ENCODE data around the gene C13orf46. TPM values are rescaled to one million over a fixed set of nuclear protein-coding genes. Genes with fewer than 3 reads are reported as not detected.

The C13orf46 gene
- total and polyA plus RNA-seq, 2 experiments from 2014 or later, result 1.7 TPM; not detected in 1

GRCh38 chr13:113970810-113971470 lies 2.9 kb downstream of the C13orf46 start:
- peak; percentile 35 for DNase-seq
- WGBS, 2 experiments (ENCODE audit: low coverage in 1 of 2, low lambda C conversion rate in 2 of 2, missing lambda C conversion rate in 2 of 2), result 75 to 80% methylated on average over 19 of the region's 19 CpGs
- no peaks in the 10 kb centered on the region for H3K9me3 ChIP-seq (ENCODE audit: low read depth)
- H3K4me2 ChIP-seq (ENCODE audit: unreplicated experiment), result no peak overlapping the region
- H3F3A ChIP-seq (ENCODE audit: insufficient read depth), result no peaks in the 10 kb centered on the region
- H3K4me3 ChIP-seq, result no peak overlapping the region
- H3K27me3 ChIP-seq (replicated peaks; ENCODE audit: insufficient read depth), result no peaks in the 10 kb centered on the region
- TF ChIP-seq EZH2phosphoT487 (IDR thresholded peaks at IDR 0.05; ENCODE audit: insufficient read depth, low read depth), result no peak
- TF ChIP-seq EZH2 (IDR thresholded peaks at IDR 0.05; ENCODE audit: insufficient read depth, poor library complexity, severe bottlenecking), result no peak
- peaks cover 4% of the 10 kb centered on the region; the same call in 1 of the 2 replicates for H3K36me3 ChIP-seq (ENCODE audit: low read depth)
- no peaks in the 10 kb centered on the region for H3K79me2 ChIP-seq (ENCODE audit: insufficient read depth)
- no peak overlapping the region for H2AFZ ChIP-seq
- no peak overlapping the region for H3K9ac ChIP-seq
- no peaks in the 10 kb centered on the region; the same call in 1 of the 2 replicates for H3K9me2 ChIP-seq (ENCODE audit: insufficient read depth)
- 0 out of 2 replicates have a peak, but pooled peaks cover 6% of the 10 kb centered on the region for H3K4me1 ChIP-seq (ENCODE audit: insufficient read depth)
- H4K20me1 ChIP-seq (ENCODE audit: insufficient read depth), result no peaks in the 10 kb centered on the region
- in situ Hi-C loops (cut with MboI), result no loop called here
- H3K27ac ChIP-seq, result no peak overlapping the region

- Histone ChIP-seq H2AFZ (no peak overlapping the region), H3K4me3 (no peak overlapping the region), H3F3A (ENCODE audit: insufficient read depth) (no peaks in the 10 kb centered on the region), H3K4me1 (ENCODE audit: insufficient read depth) (0 out of 2 replicates have a peak, but pooled peaks cover 6% of the 10 kb centered on the region), H3K27ac (no peak overlapping the region), H3K36me3 (ENCODE audit: low read depth) (peaks cover 4% of the 10 kb centered on the region; the same call in 1 of the 2 replicates), H3K9ac (no peak overlapping the region), H3K9me2 (ENCODE audit: insufficient read depth) (no peaks in the 10 kb centered on the region; the same call in 1 of the 2 replicates), H3K79me2 (ENCODE audit: insufficient read depth) (no peaks in the 10 kb centered on the region), H3K27me3 (replicated peaks; ENCODE audit: insufficient read depth) (no peaks in the 10 kb centered on the region), H4K20me1 (ENCODE audit: insufficient read depth) (no peaks in the 10 kb centered on the region), H3K4me2 (ENCODE audit: unreplicated experiment) (no peak overlapping the region), H3K9me3 (ENCODE audit: low read depth) (no peaks in the 10 kb centered on the region)
- in situ Hi-C loops (cut with MboI), result no loop called here
- WGBS, 2 experiments (ENCODE audit: low coverage in 1 of 2, low lambda C conversion rate in 2 of 2, missing lambda C conversion rate in 2 of 2), result 95 to 96% methylated on average over 18 to 20 of the region's 20 CpGs
- TF ChIP-seq EZH2 (IDR thresholded peaks at IDR 0.05; ENCODE audit: insufficient read depth, poor library complexity, severe bottlenecking), result no peak
- TF ChIP-seq EZH2phosphoT487 (IDR thresholded peaks at IDR 0.05; ENCODE audit: insufficient read depth, low read depth), result no peak
- DNase-seq, result no peak
Measured at GRCh38 chr13:113969973-113970611, 3.8 kb downstream of the C13orf46 start.

DNA sequence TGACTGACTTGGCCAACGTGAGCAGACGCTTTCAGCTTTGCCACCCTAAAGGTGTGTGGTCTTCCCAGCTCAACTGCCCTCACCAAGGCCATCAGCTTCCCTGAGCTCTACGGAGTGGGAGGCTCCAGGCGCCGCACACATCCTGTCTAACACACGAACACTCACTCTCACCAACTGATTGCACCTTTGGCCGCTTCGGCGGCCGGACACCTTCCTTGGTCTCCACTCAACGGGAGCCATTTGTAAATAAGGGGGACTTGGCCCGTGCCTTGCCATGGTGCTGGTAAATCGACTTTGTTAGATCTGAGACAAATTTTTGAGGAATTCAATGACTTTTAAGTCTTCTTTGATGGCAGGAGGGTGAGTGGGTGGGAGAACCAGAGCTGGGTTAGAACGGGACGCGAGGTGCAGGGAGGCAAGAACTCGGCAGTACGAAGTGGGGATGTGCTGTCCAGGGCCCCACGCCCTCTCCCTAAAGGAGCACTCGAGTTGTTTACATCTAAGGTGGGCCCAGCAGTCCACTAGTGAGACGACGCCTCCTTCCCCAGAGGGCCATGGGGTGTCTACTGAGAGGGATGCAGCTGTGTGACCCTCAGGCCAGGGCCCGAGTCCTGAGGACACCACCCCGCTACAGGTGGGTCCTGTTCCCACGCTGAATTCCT lies 4.4 kb downstream of the C13orf46 start:
- Histone ChIP-seq H3F3A (ENCODE audit: insufficient read depth) (no peaks in the 10 kb centered on the region), H3K4me3 (no peak overlapping the region), H3K79me2 (ENCODE audit: insufficient read depth) (no peaks in the 10 kb centered on the region), H4K20me1 (ENCODE audit: insufficient read depth) (no peaks in the 10 kb centered on the region), H3K27ac (no peak overlapping the region), H3K4me1 (ENCODE audit: insufficient read depth) (0 out of 2 replicates have a peak, but pooled peaks cover 6% of the 10 kb centered on the region), H3K9me2 (ENCODE audit: insufficient read depth) (no peaks in the 10 kb centered on the region; the same call in 1 of the 2 replicates), H3K9ac (no peak overlapping the region), H3K36me3 (ENCODE audit: low read depth) (peaks cover 4% of the 10 kb centered on the region; the same call in 1 of the 2 replicates), H3K4me2 (ENCODE audit: unreplicated experiment) (no peak overlapping the region), H2AFZ (no peak overlapping the region), H3K9me3 (ENCODE audit: low read depth) (no peaks in the 10 kb centered on the region), H3K27me3 (replicated peaks; ENCODE audit: insufficient read depth) (no peaks in the 10 kb centered on the region)
- no peak for TF ChIP-seq EZH2phosphoT487 (IDR thresholded peaks at IDR 0.05; ENCODE audit: insufficient read depth, low read depth)
- no peak for TF ChIP-seq EZH2 (IDR thresholded peaks at IDR 0.05; ENCODE audit: insufficient read depth, poor library complexity, severe bottlenecking)
- DNase-seq, result no peak
- in situ Hi-C loops (cut with MboI), result no loop called here
- WGBS, 2 experiments (ENCODE audit: low coverage in 1 of 2, low lambda C conversion rate in 2 of 2, missing lambda C conversion rate in 2 of 2), result 98% methylated on average over 25 of the region's 25 CpGs

DNA sequence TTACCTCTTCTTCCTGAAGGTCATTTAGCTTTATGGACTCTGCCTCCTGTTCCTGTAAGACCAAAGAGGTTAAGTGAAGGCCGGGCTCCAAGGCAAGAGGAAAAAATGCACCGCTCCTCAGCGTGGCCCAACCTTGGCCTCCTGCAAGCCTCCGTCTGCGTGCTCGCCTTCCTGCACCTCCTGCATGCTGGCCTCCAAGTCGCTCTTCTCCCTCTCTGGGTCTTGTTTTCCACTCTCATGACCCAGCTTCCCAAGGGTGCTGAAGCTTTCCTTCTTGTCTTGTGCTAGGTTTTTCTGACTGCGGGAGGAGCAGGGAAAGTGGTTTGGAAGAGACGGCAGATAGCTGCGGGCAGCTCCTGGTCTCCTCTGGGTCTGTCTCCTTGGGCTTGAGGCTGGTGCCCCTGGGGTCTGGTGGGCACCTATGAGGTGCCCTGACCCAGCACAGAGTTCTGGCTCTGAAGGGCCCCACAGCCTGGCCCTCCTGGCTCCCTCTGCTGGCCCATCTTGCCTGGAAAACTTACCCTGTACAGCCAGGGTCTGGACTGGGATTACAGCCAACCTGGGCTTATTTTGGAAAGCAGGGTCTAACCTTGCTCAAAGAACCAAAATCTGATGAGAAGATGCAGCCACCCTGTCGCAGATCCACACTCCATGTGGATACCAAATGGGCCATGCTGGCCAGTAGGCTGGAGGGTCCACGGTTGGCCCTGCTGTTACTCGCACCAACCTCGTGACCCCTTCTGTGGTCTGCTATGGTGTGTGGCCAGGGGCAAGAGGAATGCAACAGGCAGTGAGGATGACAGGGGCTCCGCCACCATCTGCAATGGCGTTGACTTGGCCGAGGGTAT lies 5.2 kb downstream of the C13orf46 start:
- H3F3A ChIP-seq (ENCODE audit: insufficient read depth), result no peaks in the 10 kb centered on the region
- H3K27me3 ChIP-seq (replicated peaks; ENCODE audit: insufficient read depth), result no peaks in the 10 kb centered on the region
- no peaks in the 10 kb centered on the region for H3K79me2 ChIP-seq (ENCODE audit: insufficient read depth)
- H3K4me2 ChIP-seq (ENCODE audit: unreplicated experiment), result no peak overlapping the region
- peaks cover 4% of the 10 kb centered on the region; the same call in 1 of the 2 replicates for H3K36me3 ChIP-seq (ENCODE audit: low read depth)
- TF ChIP-seq EZH2phosphoT487 (IDR thresholded peaks at IDR 0.05; ENCODE audit: insufficient read depth, low read depth) (no peak), EZH2 (IDR thresholded peaks at IDR 0.05; ENCODE audit: insufficient read depth, poor library complexity, severe bottlenecking) (no peak)
- H3K9me3 ChIP-seq (ENCODE audit: low read depth), result no peaks in the 10 kb centered on the region
- H3K27ac ChIP-seq, result no peak overlapping the region
- 0 out of 2 replicates have a peak, but pooled peaks cover 6% of the 10 kb centered on the region for H3K4me1 ChIP-seq (ENCODE audit: insufficient read depth)
- 93 to 94% methylated on average over 17 of the region's 17 CpGs for WGBS, 2 experiments (ENCODE audit: low coverage in 1 of 2, low lambda C conversion rate in 2 of 2, missing lambda C conversion rate in 2 of 2)
- in situ Hi-C loops (cut with MboI), result no loop called here
- H2AFZ ChIP-seq, result no peak overlapping the region
- H3K9ac ChIP-seq, result no peak overlapping the region
- no peak for DNase-seq
- H3K9me2 ChIP-seq (ENCODE audit: insufficient read depth), result no peaks in the 10 kb centered on the region; the same call in 1 of the 2 replicates
- H3K4me3 ChIP-seq, result no peak overlapping the region
- H4K20me1 ChIP-seq (ENCODE audit: insufficient read depth), result no peaks in the 10 kb centered on the region
